ENCODE results near the gene ARMC5. TPM values are rescaled to one million over a fixed set of nuclear protein-coding genes. Genes with fewer than 3 reads are reported as not detected.

ARMC5 gene
- total RNA-seq (2014; rRNA removed; shearing (Covaris generic)): 11.2 and 14.3 TPM in 2 replicates
- polyA plus RNA-seq (2016; fragmentation: Nextera tagmentation; extraction: Ambion mirVana): 5.0 and 7.0 TPM in 2 replicates

GRCh38 chr16:31458844-31459686 lies at the start of gene ARMC5:
Gene ARMC5, plus strand, starts transcription at chr16:31459501. Its CDS starts 24 bp downstream, at chr16:31459525.
- peaks cover 57% of the 10 kb centered on the region for H3K79me2 ChIP-seq (ENCODE audit: insufficient read depth)
- peaks cover 35% of the 10 kb centered on the region for H3K4me1 ChIP-seq (ENCODE audit: insufficient read depth)
- H2AFZ ChIP-seq: peak within 1 kb of the TSS; percentile 86
- peak within 1 kb of the TSS; percentile 95 for H3K4me2 ChIP-seq (ENCODE audit: unreplicated experiment)
- WGBS, 2 experiments (ENCODE audit: low coverage in 1 of 2, low lambda C conversion rate in 2 of 2, missing lambda C conversion rate in 2 of 2): 0 to 2% methylated on average over 61 to 79 of the region's 91 CpGs
- H3K36me3 ChIP-seq (ENCODE audit: low read depth): no peaks in the 10 kb centered on the region
- no peaks in the 10 kb centered on the region for H3K9me3 ChIP-seq (ENCODE audit: low read depth)
- no peaks in the 10 kb centered on the region for H3K9me2 ChIP-seq (ENCODE audit: insufficient read depth)
- peak within 1 kb of the TSS; percentile 99 for H3K4me3 ChIP-seq
- TF ChIP-seq EZH2 (IDR thresholded peaks at IDR 0.05; ENCODE audit: insufficient read depth, poor library complexity, severe bottlenecking) (no peak), EZH2phosphoT487 (IDR thresholded peaks at IDR 0.05; ENCODE audit: insufficient read depth, low read depth) (no peak)
- in situ Hi-C loops (cut with MboI): no loop called here
- no peaks in the 10 kb centered on the region for H3K27me3 ChIP-seq (replicated peaks; ENCODE audit: insufficient read depth)
- peaks cover 27% of the 10 kb centered on the region for H3F3A ChIP-seq (ENCODE audit: insufficient read depth)
- no peaks in the 10 kb centered on the region for H4K20me1 ChIP-seq (ENCODE audit: insufficient read depth)
- H3K27ac ChIP-seq: peak within 1 kb of the TSS; percentile 90
- peak; percentile 100 for DNase-seq
- H3K9ac ChIP-seq: peak within 1 kb of the TSS; percentile 87

GRCh38 chr16:31410082-31410481 lies 49.2 kb upstream of the ARMC5 start:
- Histone ChIP-seq H3K4me1 (ENCODE audit: insufficient read depth) (0 out of 2 replicates have a peak, but pooled peaks cover 4% of the 10 kb centered on the region), H3K9me2 (ENCODE audit: insufficient read depth) (no peaks in the 10 kb centered on the region), H3K27ac (no peak overlapping the region), H3K36me3 (ENCODE audit: low read depth) (no peaks in the 10 kb centered on the region), H2AFZ (no peak overlapping the region), H3K4me2 (ENCODE audit: unreplicated experiment) (no peak overlapping the region), H3K9ac (no peak overlapping the region), H3K27me3 (replicated peaks; ENCODE audit: insufficient read depth) (no peaks in the 10 kb centered on the region), H4K20me1 (ENCODE audit: insufficient read depth) (no peaks in the 10 kb centered on the region), H3K9me3 (ENCODE audit: low read depth) (no peaks in the 10 kb centered on the region), H3K79me2 (ENCODE audit: insufficient read depth) (no peaks in the 10 kb centered on the region), H3K4me3 (no peak overlapping the region), H3F3A (ENCODE audit: insufficient read depth) (no peaks in the 10 kb centered on the region)
- TF ChIP-seq EZH2 (IDR thresholded peaks at IDR 0.05; ENCODE audit: insufficient read depth, poor library complexity, severe bottlenecking): no peak
- TF ChIP-seq EZH2phosphoT487 (IDR thresholded peaks at IDR 0.05; ENCODE audit: insufficient read depth, low read depth): no peak
- WGBS, 2 experiments (ENCODE audit: low coverage in 1 of 2, low lambda C conversion rate in 2 of 2, missing lambda C conversion rate in 2 of 2): 74 to 77% methylated on average over 8 to 9 of the region's 9 CpGs
- DNase-seq: no peak
- in situ Hi-C loops (cut with MboI): no loop called here

- no peaks in the 10 kb centered on the region for H3K9me2 ChIP-seq (ENCODE audit: insufficient read depth)
- H3K27me3 ChIP-seq (replicated peaks; ENCODE audit: insufficient read depth): no peaks in the 10 kb centered on the region
- H3K9ac ChIP-seq: no peak overlapping the region
- H3K36me3 ChIP-seq (ENCODE audit: low read depth): no peaks in the 10 kb centered on the region
- no peak overlapping the region for H3K4me3 ChIP-seq
- no peak overlapping the region for H2AFZ ChIP-seq
- H4K20me1 ChIP-seq (ENCODE audit: insufficient read depth): no peaks in the 10 kb centered on the region
- no peaks in the 10 kb centered on the region for H3K9me3 ChIP-seq (ENCODE audit: low read depth)
- 0 out of 2 replicates have a peak, but pooled peaks cover 4% of the 10 kb centered on the region for H3K4me1 ChIP-seq (ENCODE audit: insufficient read depth)
- H3F3A ChIP-seq (ENCODE audit: insufficient read depth): no peaks in the 10 kb centered on the region
- no peak overlapping the region for H3K4me2 ChIP-seq (ENCODE audit: unreplicated experiment)
- 64 to 69% methylated on average over 15 to 17 of the region's 22 CpGs for WGBS, 2 experiments (ENCODE audit: low coverage in 1 of 2, low lambda C conversion rate in 2 of 2, missing lambda C conversion rate in 2 of 2)
- DNase-seq: peak; percentile 6
- H3K27ac ChIP-seq: no peak overlapping the region
- in situ Hi-C loops (cut with MboI): no loop called here
- no peak for TF ChIP-seq EZH2 (IDR thresholded peaks at IDR 0.05; ENCODE audit: insufficient read depth, poor library complexity, severe bottlenecking)
- no peak for TF ChIP-seq EZH2phosphoT487 (IDR thresholded peaks at IDR 0.05; ENCODE audit: insufficient read depth, low read depth)
- H3K79me2 ChIP-seq (ENCODE audit: insufficient read depth): no peaks in the 10 kb centered on the region
Observed at GRCh38 chr16:31411024-31411844, 48.1 kb upstream of the ARMC5 start.

GRCh38 chr16:31412750-31413149 lies 46.6 kb upstream of the ARMC5 start:
- no peak overlapping the region for H3K4me3 ChIP-seq
- H3K9me2 ChIP-seq (ENCODE audit: insufficient read depth): no peaks in the 10 kb centered on the region
- no peaks in the 10 kb centered on the region for H3K79me2 ChIP-seq (ENCODE audit: insufficient read depth)
- no peaks in the 10 kb centered on the region for H3K36me3 ChIP-seq (ENCODE audit: low read depth)
- no peak overlapping the region for H3K9ac ChIP-seq
- in situ Hi-C loops (cut with MboI): no loop called here
- no peak overlapping the region for H3K4me2 ChIP-seq (ENCODE audit: unreplicated experiment)
- no peaks in the 10 kb centered on the region for H4K20me1 ChIP-seq (ENCODE audit: insufficient read depth)
- H3K4me1 ChIP-seq (ENCODE audit: insufficient read depth): 0 out of 2 replicates have a peak, but pooled peaks cover 4% of the 10 kb centered on the region
- H3K9me3 ChIP-seq (ENCODE audit: low read depth): no peaks in the 10 kb centered on the region
- no peak overlapping the region for H2AFZ ChIP-seq
- no peaks in the 10 kb centered on the region for H3F3A ChIP-seq (ENCODE audit: insufficient read depth)
- no peak overlapping the region for H3K27ac ChIP-seq
- DNase-seq: no peak
- WGBS, 2 experiments (ENCODE audit: low coverage in 1 of 2, low lambda C conversion rate in 2 of 2, missing lambda C conversion rate in 2 of 2): 52 to 64% methylated on average over 7 to 9 of the region's 10 CpGs
- TF ChIP-seq EZH2 (IDR thresholded peaks at IDR 0.05; ENCODE audit: insufficient read depth, poor library complexity, severe bottlenecking) (no peak), EZH2phosphoT487 (IDR thresholded peaks at IDR 0.05; ENCODE audit: insufficient read depth, low read depth) (no peak)
- no peaks in the 10 kb centered on the region for H3K27me3 ChIP-seq (replicated peaks; ENCODE audit: insufficient read depth)
